CD4-positive, alpha-beta memory T cell (primary cell): Measurements from ENCODE around the gene KIF26A. TPM values are rescaled to one million over a fixed set of nuclear protein-coding genes. Genes with fewer than 3 reads are reported as not detected.

Experiments
- CTCF ChIA-PET: fragments of 350-600 bp; sonication (Branson Sonifier 250); formaldehyde crosslinking; loops from one replicate; lab custom pipeline; 2021; ENCODE audit warnings: inconsistent platforms; ENCODE audit not compliant: partially characterized antibody; lab: Charles Lee
- POLR2A ChIA-PET: fragments of 350-600 bp; sonication (Branson Sonifier 250); formaldehyde crosslinking; loops from one replicate; lab custom pipeline; 2021; ENCODE audit not compliant: partially characterized antibody; lab: Charles Lee
- DNase-seq, 5 donors: peaks; one replicate each; pipeline versions ENCODE4 v3.0.0 to v3.0.0-alpha.2; 2020 to 2022; ENCODE audit warnings: mixed read lengths in 1 of 5
- H3K27ac ChIP-seq: one replicate; pipeline ENCODE4 v1.7.0; 2013; ENCODE audit warnings: low read depth, low read length
- H3K27me3 ChIP-seq: 2 replicates; pipeline ENCODE4 v1.7.0; 2013; ENCODE audit warnings: mild to moderate bottlenecking, low read length, moderate library complexity; ENCODE audit not compliant: insufficient read depth
- H3K36me3 ChIP-seq: 2 replicates; pipeline ENCODE4 v1.7.0; 2013; ENCODE audit warnings: mild to moderate bottlenecking, low read length, moderate library complexity; ENCODE audit not compliant: insufficient read depth
- H3K4me1 ChIP-seq: 2 replicates; pipeline ENCODE4 v1.7.0; 2013; ENCODE audit warnings: mild to moderate bottlenecking, low read length, moderate library complexity; ENCODE audit not compliant: insufficient read depth
- H3K4me3 ChIP-seq, 2 donors: one replicate each; pipeline ENCODE4 v1.7.0; 2013; ENCODE audit warnings: low read length in 2 of 2, mild to moderate bottlenecking in 1 of 2
- H3K9me3 ChIP-seq, 2 donors: one replicate each; pipeline ENCODE4 v1.7.0; 2013; ENCODE audit warnings: low read length in 2 of 2, control low read depth in 1 of 2; ENCODE audit not compliant: control insufficient read depth in 1 of 2
- H3K27ac Mint-ChIP-seq, 7 donors: one replicate each; pipeline ENCODE4 v1.8.0; 2020 to 2021; ENCODE audit warnings: mixed read lengths in 7 of 7, mild to moderate bottlenecking in 6 of 7, inconsistent platforms in 3 of 7, moderate library complexity in 3 of 7
- H3K27me3 Mint-ChIP-seq, 2 donors: one replicate each; pipeline ENCODE4 v1.8.0; 2020 to 2021; ENCODE audit warnings: mixed read lengths in 2 of 2
- H3K36me3 Mint-ChIP-seq, 2 donors: one replicate each; pipeline ENCODE4 v1.8.0; 2020 to 2021; ENCODE audit warnings: mixed read lengths in 2 of 2, inconsistent platforms in 1 of 2, mild to moderate bottlenecking in 1 of 2
- H3K4me1 Mint-ChIP-seq, 4 donors: one replicate each; pipeline ENCODE4 v1.8.0; 2020 to 2021; ENCODE audit warnings: mixed read lengths in 4 of 4, mild to moderate bottlenecking in 1 of 4
- H3K4me3 Mint-ChIP-seq, 8 donors: one replicate each; pipeline ENCODE4 v1.8.0; 2020 to 2021; ENCODE audit warnings: mixed read lengths in 8 of 8, mild to moderate bottlenecking in 7 of 8, moderate library complexity in 6 of 8, inconsistent platforms in 3 of 8
- H3K9me3 Mint-ChIP-seq, 8 donors: one replicate each; pipeline ENCODE4 v1.8.0; 2020 to 2021; ENCODE audit warnings: mixed read lengths in 8 of 8, mild to moderate bottlenecking in 5 of 8, inconsistent platforms in 3 of 8, moderate library complexity in 1 of 8
- intact Hi-C: fragments of 100-400 bp; cut with micrococcal nuclease; formaldehyde crosslinking; loops from one replicate; pipeline ENCODE4 v1.15.1; 2023
- polyA plus RNA-seq, 2 donors: library from polyadenylated mRNA; unstranded; fragments of 300-500 nt; fragmentation: Illumina TruSeq; gene quantifications; one replicate each; pipeline ENCODE4 v1.2.3, GENCODE V29; 2021
- total RNA-seq, 2 experiments: library from RNA; stranded (reverse); gene quantifications; one replicate each; pipeline ENCODE4 v1.2.3, GENCODE V29; 2021

KIF26A gene
- total and polyA plus RNA-seq, 4 experiments from 2014 or later = 0.05 to 0.23 (median 0.22) TPM; not detected in 1

GRCh38 chr14:104154246-104154645 is 15.9 kb downstream of the KIF26A start:
- Histone ChIP-seq H3K27ac (no peak overlapping the region), H3K4me1 (no peaks in the 10 kb centered on the region), H3K36me3 (no peaks in the 10 kb centered on the region), H3K9me3 (no peaks in the 10 kb centered on the region), H3K4me3 (no peak overlapping the region), H3K27me3 (no peaks in the 10 kb centered on the region)
- Mint-ChIP-seq H3K27ac (no peak overlapping the region), H3K27me3 (no peaks in the 10 kb centered on the region), H3K4me3 (no peak overlapping the region), H3K36me3 (no peaks in the 10 kb centered on the region), H3K4me1 (peaks cover 0 to 1% (median 0%) of the 10 kb centered on the region in 4 donors), H3K9me3 (no peaks in the 10 kb centered on the region)
- ChIA-PET POLR2A (no interaction called here), CTCF (no interaction called here)
- DNase-seq = no peak
- intact Hi-C loops = no loop called here

DNA sequence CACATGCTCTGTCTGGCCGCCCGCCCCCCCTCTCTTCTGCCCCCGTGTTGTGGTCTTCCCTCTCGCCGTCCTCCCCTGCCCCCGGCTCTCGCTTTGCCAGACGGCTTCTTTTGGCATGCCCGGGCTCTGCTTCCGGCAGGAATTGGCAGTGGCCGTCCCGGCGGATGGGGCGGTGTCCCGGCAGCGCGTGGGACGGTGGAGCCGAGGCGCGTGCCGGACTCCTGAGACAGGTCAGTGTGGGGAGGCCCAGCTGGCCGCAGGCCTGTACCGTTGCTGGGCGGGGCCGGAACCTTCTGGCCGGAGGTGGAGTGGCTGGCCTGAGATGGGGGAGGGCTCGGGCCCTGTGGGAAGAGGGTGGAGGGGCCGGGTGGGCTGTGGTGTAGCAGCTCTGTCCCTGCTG is 17.1 kb downstream of the KIF26A start:
- no peaks in the 10 kb centered on the region for H3K36me3 Mint-ChIP-seq
- Histone ChIP-seq H3K4me3 (no peak overlapping the region), H3K27ac (no peak overlapping the region), H3K36me3 (no peaks in the 10 kb centered on the region), H3K9me3 (no peaks in the 10 kb centered on the region), H3K27me3 (no peaks in the 10 kb centered on the region), H3K4me1 (no peaks in the 10 kb centered on the region)
- intact Hi-C loops = no loop called here
- no peak for DNase-seq
- H3K9me3 Mint-ChIP-seq = no peaks in the 10 kb centered on the region
- peaks cover 0 to 1% (median 0%) of the 10 kb centered on the region in 4 donors for H3K4me1 Mint-ChIP-seq
- H3K27ac Mint-ChIP-seq = no peak overlapping the region
- ChIA-PET POLR2A (no interaction called here), CTCF (interaction anchor here (1.1 kb wide), 1 partner anchor 408 kb away, joined by 3 read pairs; no protein-coding TSS in a partner anchor)
- H3K4me3 Mint-ChIP-seq = no peak overlapping the region
- no peaks in the 10 kb centered on the region for H3K27me3 Mint-ChIP-seq

- H3K27me3 ChIP-seq = no peaks in the 10 kb centered on the region
- no peaks in the 10 kb centered on the region for H3K4me1 ChIP-seq
- H3K27ac ChIP-seq = no peak overlapping the region
- ChIA-PET POLR2A (no interaction called here), CTCF (no interaction called here)
- DNase-seq = no peak
- no peak overlapping the region for H3K4me3 ChIP-seq
- intact Hi-C loops = no loop called here
- no peaks in the 10 kb centered on the region for H3K9me3 ChIP-seq
- Mint-ChIP-seq H3K4me1 (peaks cover 0 to 1% (median 0%) of the 10 kb centered on the region in 4 donors), H3K9me3 (no peaks in the 10 kb centered on the region), H3K27me3 (no peaks in the 10 kb centered on the region), H3K27ac (no peak overlapping the region), H3K4me3 (no peak overlapping the region), H3K36me3 (no peaks in the 10 kb centered on the region)
- no peaks in the 10 kb centered on the region for H3K36me3 ChIP-seq
Measured at GRCh38 chr14:104156142-104156541, 17.8 kb downstream of the KIF26A start.

- Histone ChIP-seq H3K27ac (no peak overlapping the region), H3K36me3 (no peaks in the 10 kb centered on the region), H3K9me3 (no peaks in the 10 kb centered on the region), H3K27me3 (no peaks in the 10 kb centered on the region), H3K4me3 (no peak overlapping the region), H3K4me1 (no peaks in the 10 kb centered on the region)
- intact Hi-C loops = no loop called here
- no peak for DNase-seq
- POLR2A ChIA-PET = no interaction called here
- CTCF ChIA-PET = no interaction called here
- Mint-ChIP-seq H3K4me1 (peaks cover 0 to 1% (median 0%) of the 10 kb centered on the region in 4 donors), H3K4me3 (no peak overlapping the region), H3K27me3 (no peaks in the 10 kb centered on the region), H3K36me3 (no peaks in the 10 kb centered on the region), H3K9me3 (no peaks in the 10 kb centered on the region), H3K27ac (no peak overlapping the region)
Measured at GRCh38 chr14:104157016-104157928, 18.9 kb downstream of the KIF26A start.

GRCh38 chr14:104158827-104159798 is 20.7 kb downstream of the KIF26A start:
- DNase-seq = no peak
- Histone ChIP-seq H3K4me1 (no peaks in the 10 kb centered on the region), H3K27me3 (no peaks in the 10 kb centered on the region), H3K36me3 (no peaks in the 10 kb centered on the region), H3K27ac (no peak overlapping the region), H3K4me3 (no peak overlapping the region), H3K9me3 (no peaks in the 10 kb centered on the region)
- ChIA-PET CTCF (no interaction called here), POLR2A (no interaction called here)
- intact Hi-C loops = no loop called here
- H3K27me3 Mint-ChIP-seq = no peaks in the 10 kb centered on the region
- H3K4me1 Mint-ChIP-seq = no peaks in the 10 kb centered on the region
- H3K4me3 Mint-ChIP-seq = no peak overlapping the region
- H3K9me3 Mint-ChIP-seq = no peaks in the 10 kb centered on the region
- no peak overlapping the region for H3K27ac Mint-ChIP-seq
- no peaks in the 10 kb centered on the region for H3K36me3 Mint-ChIP-seq

DNA sequence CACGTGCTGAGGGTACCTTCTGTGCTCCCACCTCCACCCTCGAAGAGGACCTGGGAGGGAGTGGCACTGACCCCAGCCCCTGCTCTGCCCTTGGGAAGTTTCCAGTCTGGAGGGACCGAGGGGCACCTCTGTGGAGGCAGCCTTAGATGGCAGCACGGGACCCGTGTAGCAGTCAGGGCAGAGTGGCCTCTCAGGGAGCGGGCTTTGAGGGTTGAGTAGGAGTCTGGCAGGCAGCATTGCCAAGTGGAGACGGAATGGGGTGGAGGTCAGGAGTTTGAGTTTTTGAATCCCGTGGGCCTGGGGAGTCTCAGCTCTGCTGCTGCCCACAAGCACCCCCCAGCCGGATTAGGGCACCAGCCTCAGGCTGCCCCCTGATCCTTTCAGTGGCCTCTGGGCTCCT is 21.6 kb downstream of the KIF26A start:
- Mint-ChIP-seq H3K27me3 (no peaks in the 10 kb centered on the region), H3K36me3 (no peaks in the 10 kb centered on the region), H3K9me3 (no peaks in the 10 kb centered on the region), H3K4me3 (no peak overlapping the region), H3K27ac (no peak overlapping the region), H3K4me1 (no peaks in the 10 kb centered on the region)
- DNase-seq = no peak
- CTCF ChIA-PET = no interaction called here
- Histone ChIP-seq H3K27me3 (no peaks in the 10 kb centered on the region), H3K27ac (no peak overlapping the region), H3K4me3 (no peak overlapping the region), H3K9me3 (no peaks in the 10 kb centered on the region), H3K4me1 (no peaks in the 10 kb centered on the region), H3K36me3 (no peaks in the 10 kb centered on the region)
- intact Hi-C loops = no loop called here
- POLR2A ChIA-PET = no interaction called here
